DND-41 (cell line): ENCODE measurements around the gene PDGFRB.

Experiments
- CTCF ChIP-seq: IDR thresholded peaks from 2 replicates; pipeline ENCODE4 v1.5.1; 2012; ENCODE audit warnings: borderline replicate concordance, low read length, moderate library complexity, mild to moderate bottlenecking; ENCODE audit not compliant: poor library complexity, severe bottlenecking; ENCODE audit errors: extremely low read depth
- EZH2 ChIP-seq: IDR thresholded peaks from 3 replicates; pipeline ENCODE4 v1.6.1; 2012; ENCODE audit warnings: borderline replicate concordance, low read depth, mild to moderate bottlenecking, moderate library complexity, low read length, inconsistent platforms; ENCODE audit not compliant: severe bottlenecking

GRCh38 chr5:150134198-150134588, 21.5 kb downstream of the PDGFRB start:
- TF ChIP-seq CTCF, result no peak
- TF ChIP-seq EZH2, result no peak
